Measurements from ENCODE around the gene TRAPPC11. TPM values are rescaled to one million over a fixed set of nuclear protein-coding genes. Genes with fewer than 3 reads are reported as not detected.

TRAPPC11 gene
- total RNA-seq, 1 experiment from 2014 or later: 15.6 TPM

- Histone ChIP-seq H3K4me1 (ENCODE audit: control insufficient read depth in 1 of 2, insufficient read depth in 2 of 2, low read length in 2 of 2) (no peaks in the 10 kb centered on the region), H3K4me2 (ENCODE audit: low read length) (no peak overlapping the region), H3K79me2 (ENCODE audit: insufficient read depth, low read length) (no peaks in the 10 kb centered on the region), H3K9me2 (ENCODE audit: insufficient read depth) (no peaks in the 10 kb centered on the region), H3K9me3 (ENCODE audit: control insufficient read depth in 1 of 2, insufficient read depth in 1 of 2, low read depth in 1 of 2, low read length in 2 of 2) (no peaks in the 10 kb centered on the region), H3K27ac (ENCODE audit: low read depth, low read length) (no peak overlapping the region), H3K36me3 (ENCODE audit: control insufficient read depth in 1 of 2, insufficient read depth in 2 of 2, low read length in 2 of 2) (no peaks in the 10 kb centered on the region), H3K4me3 (replicated peaks in 1 of 2; ENCODE audit: low read depth in 1 of 2, low read length in 2 of 2) (no peak overlapping the region), H4K20me1 (ENCODE audit: insufficient read depth) (no peaks in the 10 kb centered on the region), H3K27me3 (ENCODE audit: insufficient read depth, low read length) (no peaks in the 10 kb centered on the region), H2AFZ (ENCODE audit: low read depth, low read length, poor library complexity, severe bottlenecking) (no peak overlapping the region), H3K9ac (ENCODE audit: low read length) (no peak overlapping the region)
- ChIA-PET POLR2A (no interaction called here), RAD21 (ENCODE audit: low non-redundant PET in 1 of 2, low total read pairs in 2 of 2, uncharacterized antibody in 2 of 2, unreplicated experiment in 2 of 2) (no interaction called here), CTCF (no interaction called here)
- intact Hi-C loops (cut with micrococcal nuclease): no loop called here
- no peak for DNase-seq (ENCODE audit: low read depth, low spot score)
- BruUV-seq (replicated peaks): no TSS peak
- TF ChIP-seq SIN3A (IDR thresholded peaks at IDR 0.05; ENCODE audit: low read depth) (no peak), RAD21 (IDR thresholded peaks at IDR 0.05; ENCODE audit: low read depth) (no peak), REST (IDR thresholded peaks at IDR 0.05; ENCODE audit: low read depth) (no peak), EGR1 (IDR thresholded peaks at IDR 0.05; ENCODE audit: low read depth) (no peak), POLR2AphosphoS5 (IDR thresholded peaks at IDR 0.05; ENCODE audit: low read depth, low read length) (no peak), ATF3 (IDR thresholded peaks at IDR 0.05) (no peak), POLR2A (IDR thresholded peaks at IDR 0.05; ENCODE audit: borderline replicate concordance, extremely low read depth, insufficient read depth, insufficient read length) (no peak), SP1 (IDR thresholded peaks at IDR 0.05; ENCODE audit: low read depth) (no peak), ZBTB33 (IDR thresholded peaks at IDR 0.05; ENCODE audit: extremely low read depth, insufficient replicate concordance, low read length) (no peak), TCF7L2 (IDR thresholded peaks at IDR 0.05; ENCODE audit: borderline replicate concordance, extremely low read depth, insufficient read depth, insufficient read length) (no peak), FOSL1 (IDR thresholded peaks at IDR 0.05; ENCODE audit: low read depth) (no peak), SRF (IDR thresholded peaks at IDR 0.05; ENCODE audit: low read depth) (no peak), CBX3 (IDR thresholded peaks at IDR 0.05; ENCODE audit: low read depth) (no peak), CEBPB (IDR thresholded peaks at IDR 0.05; ENCODE audit: low read depth) (no peak), ZNF274 (IDR thresholded peaks at IDR 0.05; ENCODE audit: low read depth, low read length) (no peak), ELF1 (IDR thresholded peaks at IDR 0.05; ENCODE audit: borderline replicate concordance, low read depth) (no peak), MAX (IDR thresholded peaks at IDR 0.05) (no peak)
- ATAC-seq: no peak
Measured at GRCh38 chr4:183627979-183628588, 31.0 kb upstream of the TRAPPC11 start.
